Measurements from ENCODE around the gene LRRC74B.
"Not testable (repeated sequence)": the region's sequence is repeated elsewhere in the genome, so short reads cannot be mapped to it uniquely, and the experiment has no call there.

Gene LRRC74B

GRCh38 chr22:21032037-21032867 lies 13.5 kb upstream of the LRRC74B start, which contains the start of gene SLC7A4:
Gene SLC7A4 (minus strand): TSS chr22:21032561. CDS start chr22:21031812, 749 bp downstream.
- DNase-seq (ENCODE audit: low read depth), result no peak

- no peak for DNase-seq (ENCODE audit: low read depth)
Observed at GRCh38 chr22:21032868-21033688, 12.7 kb upstream of the LRRC74B start.

- DNase-seq (ENCODE audit: low read depth), result no peak
Observed at GRCh38 chr22:21033895-21034294, 11.9 kb upstream of the LRRC74B start.

- DNase-seq (ENCODE audit: low read depth), result no peak
Observed at GRCh38 chr22:21034989-21035388, 10.8 kb upstream of the LRRC74B start.

- DNase-seq (ENCODE audit: low read depth), result no peak
Observed at GRCh38 chr22:21038405-21038804, 7.3 kb upstream of the LRRC74B start.

GRCh38 chr22:21039158-21039557 lies 6.6 kb upstream of the LRRC74B start:
- DNase-seq (ENCODE audit: low read depth), result not testable (repeated sequence)

GRCh38 chr22:21041937-21042336 lies 3.8 kb upstream of the LRRC74B start:
- DNase-seq (ENCODE audit: low read depth), result peak; percentile 56

- DNase-seq (ENCODE audit: low read depth), result no peak
Observed at GRCh38 chr22:21042978-21043859, 2.5 kb upstream of the LRRC74B start.

- DNase-seq (ENCODE audit: low read depth), result no peak
Observed at GRCh38 chr22:21043860-21044535, 1.7 kb upstream of the LRRC74B start.

GRCh38 chr22:21044931-21045584 lies 688 bp upstream of the LRRC74B start:
- DNase-seq (ENCODE audit: low read depth), result no peak

- DNase-seq (ENCODE audit: low read depth), result no peak
Observed at GRCh38 chr22:21047035-21047661, 1.4 kb downstream of the LRRC74B start.

GRCh38 chr22:21047730-21048129 lies 2.0 kb downstream of the LRRC74B start:
- DNase-seq (ENCODE audit: low read depth), result no peak

GRCh38 chr22:21048448-21048847 lies 2.7 kb downstream of the LRRC74B start:
- not testable (repeated sequence) for DNase-seq (ENCODE audit: low read depth)

- not testable (repeated sequence) for DNase-seq (ENCODE audit: low read depth)
Observed at GRCh38 chr22:21048965-21049364, 3.2 kb downstream of the LRRC74B start.

- no peak for DNase-seq (ENCODE audit: low read depth)
Observed at GRCh38 chr22:21051145-21051830, 5.5 kb downstream of the LRRC74B start.

- DNase-seq (ENCODE audit: low read depth), result no peak
Observed at GRCh38 chr22:21051831-21052400, 6.2 kb downstream of the LRRC74B start.

- no peak for DNase-seq (ENCODE audit: low read depth)
Observed at GRCh38 chr22:21052715-21053459, 7.1 kb downstream of the LRRC74B start.

GRCh38 chr22:21054046-21054713 lies 8.4 kb downstream of the LRRC74B start:
- DNase-seq (ENCODE audit: low read depth), result no peak
